HPDE6-E6E7 (cell line): ENCODE data around the gene DIP2C.
A peak's percentile ranks its signal among the peaks of the same experiment; 100 is the strongest.
"Not testable (repeated sequence)": the region's sequence is repeated elsewhere in the genome, so short reads cannot be mapped to it uniquely, and the experiment has no call there.

Source experiments
- DNase-seq: peaks from one replicate; pipeline ENCODE4 v3.0.0; 2011; ENCODE audit warnings: missing footprints; ENCODE audit errors: extremely low spot score

Gene DIP2C

DNA sequence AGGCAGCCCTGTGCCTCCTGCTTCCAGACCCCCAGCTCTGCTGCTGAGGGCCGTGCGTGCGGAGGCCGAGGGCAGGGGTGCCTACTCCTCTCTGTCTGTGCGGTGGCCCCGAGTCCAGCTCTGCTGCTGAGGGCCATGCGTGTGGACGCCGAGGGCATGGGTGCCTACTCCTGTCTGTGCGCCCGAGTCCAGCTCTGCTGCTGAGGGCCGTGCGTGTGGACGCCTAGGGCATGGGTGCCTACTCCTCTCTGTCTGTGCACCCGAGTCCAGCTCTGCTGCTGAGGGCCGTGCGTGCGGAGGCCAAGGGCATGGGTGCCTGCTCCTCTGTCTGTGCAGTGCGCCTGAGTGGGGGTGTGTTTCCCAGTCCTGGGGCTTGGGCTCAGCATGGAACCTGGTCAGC is 411.5 kb downstream of the DIP2C start:
- no peak for DNase-seq

DNA sequence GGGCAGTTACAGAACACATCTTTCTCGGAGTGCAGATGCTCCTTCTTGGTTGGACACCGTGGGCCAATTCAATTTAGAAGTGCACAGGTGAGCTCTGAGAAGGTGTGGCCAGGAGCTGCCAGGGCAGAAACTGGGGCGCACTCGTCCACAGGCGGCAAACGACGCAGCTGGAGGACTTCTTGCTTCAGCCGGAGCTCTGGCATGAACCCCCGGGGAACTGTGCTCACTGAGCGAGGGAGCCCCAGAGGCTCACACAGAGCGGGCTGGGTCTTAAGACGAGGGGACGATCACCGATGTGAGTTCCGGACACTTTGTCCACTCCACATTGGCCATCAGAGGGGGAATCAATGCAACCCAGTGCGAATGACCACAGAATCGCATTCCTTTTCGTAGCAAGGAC is 413.8 kb downstream of the DIP2C start:
- DNase-seq, result no peak

DNA sequence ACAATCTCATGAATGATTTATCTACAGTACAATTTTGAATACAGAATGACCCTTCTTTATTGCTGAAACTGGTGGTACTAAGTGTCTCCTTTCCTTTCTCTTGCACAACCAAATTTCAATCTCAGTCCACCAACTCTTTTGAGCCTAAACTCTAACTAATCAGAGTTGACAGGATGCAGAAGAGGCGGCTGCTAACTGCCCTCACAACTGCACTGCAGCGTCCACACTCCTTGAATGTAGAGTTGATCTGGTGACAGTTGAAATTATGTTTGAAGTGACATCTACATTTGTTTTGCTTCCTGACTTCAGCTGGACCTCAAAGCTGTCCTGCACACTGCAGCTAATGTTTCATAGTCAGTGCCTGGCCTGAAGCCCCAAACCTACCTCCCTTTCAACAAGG is 414.6 kb downstream of the DIP2C start:
- DNase-seq, result no peak

DNA sequence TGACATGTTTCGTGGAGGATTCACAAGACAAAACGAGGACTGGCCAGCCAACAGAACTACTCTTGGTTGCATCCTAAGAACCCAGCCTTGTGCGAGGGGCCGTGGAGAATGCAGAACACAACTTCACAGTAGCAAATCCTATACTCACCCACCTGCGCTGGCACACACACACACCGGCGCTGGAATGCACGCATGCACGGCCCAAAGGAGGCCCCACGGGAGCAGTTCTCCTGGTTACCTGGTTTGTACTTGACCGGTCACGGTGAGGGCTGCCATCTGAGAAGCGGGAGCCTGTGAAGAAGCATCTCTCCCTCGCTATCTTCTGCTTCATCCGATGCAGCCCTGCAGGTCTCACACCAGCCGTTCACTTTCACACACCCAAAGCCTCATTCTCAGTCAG is 416.4 kb downstream of the DIP2C start:
- DNase-seq, result no peak

DNA sequence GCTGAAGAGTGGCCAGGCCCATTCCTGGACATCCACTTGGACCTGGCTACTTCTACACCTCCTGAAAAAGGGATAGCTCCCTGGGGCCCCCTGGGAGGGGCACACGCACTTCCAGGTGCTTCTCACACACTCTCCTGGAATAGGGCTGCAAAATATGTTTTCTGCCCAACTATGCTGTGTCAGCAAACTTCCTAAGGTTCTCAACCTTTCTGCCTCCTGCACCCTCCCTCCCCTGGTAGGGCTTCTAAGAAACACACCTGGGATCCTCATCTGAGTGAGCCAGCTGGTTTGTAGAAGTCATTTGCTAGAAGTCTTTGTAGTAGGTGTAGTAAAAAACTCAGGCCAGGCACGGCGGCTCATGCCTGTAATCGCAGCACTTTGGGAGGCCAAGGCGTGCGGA is 417.7 kb downstream of the DIP2C start:
- no peak for DNase-seq

DNA sequence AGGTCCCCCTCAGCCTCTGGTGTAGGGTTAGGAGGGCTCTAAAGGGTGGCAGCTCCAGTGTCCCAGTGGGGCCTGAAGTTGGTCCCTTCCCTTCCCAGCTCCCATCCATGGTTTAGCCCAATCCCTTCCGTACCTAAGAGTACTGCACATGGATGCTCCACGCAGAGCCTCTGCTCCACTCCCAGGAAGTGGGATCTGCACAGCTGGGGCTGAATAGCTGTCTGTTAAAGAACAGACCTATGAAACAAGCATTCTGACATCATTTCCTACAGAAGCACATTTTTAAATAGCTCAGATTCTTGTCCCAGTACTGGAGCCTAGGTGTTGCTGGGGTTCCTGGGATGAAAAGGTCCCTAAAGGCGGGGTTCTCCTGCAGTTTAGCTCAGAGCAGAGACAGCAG is 418.3 kb downstream of the DIP2C start:
- no peak for DNase-seq

DNA sequence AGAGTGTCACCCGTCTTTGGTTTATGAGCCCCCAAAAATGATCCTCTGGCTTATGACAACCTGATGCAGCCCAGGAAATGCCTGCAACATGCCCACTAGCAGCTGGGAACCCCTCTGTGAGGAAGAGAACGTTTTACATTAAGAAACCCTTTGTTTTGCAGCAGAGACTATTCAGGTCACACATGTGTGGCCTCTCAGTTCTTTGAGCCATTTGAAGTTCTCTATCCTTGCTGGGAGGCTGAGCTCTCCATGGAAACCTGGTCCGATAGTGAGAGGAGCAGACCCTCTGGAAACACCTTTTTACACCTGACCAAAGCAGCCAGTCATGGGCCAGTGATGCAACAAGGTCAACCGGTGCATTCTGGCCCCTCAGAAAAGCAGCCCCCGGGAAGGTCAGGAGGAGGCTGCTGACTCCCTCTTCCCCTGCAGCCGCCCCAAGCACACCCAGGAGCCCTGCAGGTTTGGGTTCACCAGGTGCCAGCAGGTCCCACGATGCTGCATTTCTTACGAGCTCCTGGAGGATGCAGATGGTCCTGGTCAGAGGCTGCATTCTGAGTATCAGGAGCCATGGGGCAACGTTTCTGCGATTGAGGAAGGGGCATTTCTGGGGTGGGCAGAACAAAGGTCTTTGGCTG is 419.9 kb downstream of the DIP2C start:
- DNase-seq, result no peak

DNA sequence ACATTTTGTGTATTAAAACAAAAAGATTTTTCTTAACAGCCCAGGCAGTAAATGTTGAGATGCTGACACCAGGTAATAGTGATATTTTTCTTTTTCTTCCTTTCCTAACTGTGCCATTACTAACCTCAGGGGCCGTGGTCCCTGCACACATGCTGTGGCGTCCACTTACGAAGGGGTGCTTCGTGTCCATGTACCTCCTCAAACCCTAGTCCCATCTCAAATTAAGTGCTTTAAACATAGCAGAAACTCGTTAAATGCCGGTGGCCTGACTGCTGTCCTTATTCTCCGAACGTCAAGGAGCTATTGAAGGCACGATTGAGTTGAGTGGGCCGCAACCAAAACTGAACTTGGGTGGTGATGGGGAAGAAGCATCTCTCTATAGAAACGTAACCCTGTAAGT is 421.8 kb downstream of the DIP2C start:
- no peak for DNase-seq

DNA sequence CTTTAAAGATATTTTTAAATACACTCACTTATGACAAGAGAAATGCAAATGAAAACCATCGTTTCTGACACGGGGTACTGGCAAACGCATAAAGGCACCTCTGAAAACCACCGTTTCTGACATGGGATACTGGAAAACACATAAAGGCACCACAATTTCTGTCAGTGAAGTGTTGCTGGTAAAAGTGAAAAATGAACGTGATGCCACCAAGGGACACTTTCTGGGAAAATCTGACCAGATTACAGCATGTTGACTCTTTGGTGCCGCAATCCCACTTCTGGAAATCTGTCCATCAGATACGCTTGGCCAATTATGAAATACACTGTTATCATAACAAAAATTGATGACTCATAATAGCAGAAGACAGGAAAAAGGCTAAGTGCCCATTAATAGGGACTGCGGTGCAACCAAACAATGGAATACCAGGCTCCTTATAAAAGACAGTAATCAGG is 422.5 kb downstream of the DIP2C start:
- peak; percentile 1 for DNase-seq

DNA sequence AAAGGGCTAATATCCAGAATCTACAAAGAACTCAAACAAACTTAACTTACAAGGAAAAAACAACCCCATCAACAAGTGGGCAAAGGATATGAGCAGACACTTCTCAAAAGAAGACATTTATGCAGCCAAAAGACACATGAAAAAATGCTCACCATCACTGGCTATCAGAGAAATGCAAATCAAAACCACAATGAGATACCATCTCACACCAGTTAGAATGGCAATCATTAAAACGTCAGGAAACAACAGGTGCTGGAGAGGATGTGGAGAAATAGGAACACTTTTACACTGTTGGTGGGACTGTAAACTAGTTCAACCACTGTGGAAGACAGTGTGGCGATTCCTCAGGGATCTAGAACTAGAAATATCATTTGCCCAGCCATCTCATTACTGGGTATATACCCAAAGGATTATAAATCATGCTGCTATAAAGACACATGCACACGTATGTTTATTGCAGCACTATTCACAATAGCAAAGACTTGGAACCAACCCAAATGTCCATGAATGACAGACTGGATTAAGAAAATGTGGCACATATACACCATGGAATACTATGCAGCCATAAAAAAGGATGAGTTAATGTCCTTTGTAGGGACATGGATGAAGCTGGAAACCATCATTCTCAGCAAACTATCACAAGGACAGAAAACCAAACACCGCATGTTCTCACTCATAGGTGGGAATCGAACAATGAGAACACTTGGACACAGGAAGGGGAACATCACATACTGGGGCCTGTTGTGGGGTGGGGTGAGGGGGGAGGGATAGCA is 423.5 kb downstream of the DIP2C start:
- not testable (repeated sequence) for DNase-seq

DNA sequence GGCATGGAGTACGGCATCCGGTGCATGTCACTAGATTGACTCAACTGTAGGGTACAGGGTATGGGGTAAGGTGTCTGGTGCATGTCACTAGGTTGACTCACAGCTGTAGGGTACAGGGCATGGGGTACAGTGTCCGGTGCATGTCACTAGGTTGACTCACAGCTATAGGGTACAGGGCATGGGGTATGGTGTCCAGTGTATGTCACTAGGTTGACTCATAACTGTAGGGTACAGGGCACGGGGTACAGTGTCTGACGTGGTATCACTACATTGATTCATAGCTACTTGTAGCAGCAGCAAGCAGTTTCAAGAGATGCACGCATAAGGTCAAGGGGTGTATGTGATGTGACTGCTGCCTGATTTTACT is 424.4 kb downstream of the DIP2C start:
- not testable (repeated sequence) for DNase-seq

DNA sequence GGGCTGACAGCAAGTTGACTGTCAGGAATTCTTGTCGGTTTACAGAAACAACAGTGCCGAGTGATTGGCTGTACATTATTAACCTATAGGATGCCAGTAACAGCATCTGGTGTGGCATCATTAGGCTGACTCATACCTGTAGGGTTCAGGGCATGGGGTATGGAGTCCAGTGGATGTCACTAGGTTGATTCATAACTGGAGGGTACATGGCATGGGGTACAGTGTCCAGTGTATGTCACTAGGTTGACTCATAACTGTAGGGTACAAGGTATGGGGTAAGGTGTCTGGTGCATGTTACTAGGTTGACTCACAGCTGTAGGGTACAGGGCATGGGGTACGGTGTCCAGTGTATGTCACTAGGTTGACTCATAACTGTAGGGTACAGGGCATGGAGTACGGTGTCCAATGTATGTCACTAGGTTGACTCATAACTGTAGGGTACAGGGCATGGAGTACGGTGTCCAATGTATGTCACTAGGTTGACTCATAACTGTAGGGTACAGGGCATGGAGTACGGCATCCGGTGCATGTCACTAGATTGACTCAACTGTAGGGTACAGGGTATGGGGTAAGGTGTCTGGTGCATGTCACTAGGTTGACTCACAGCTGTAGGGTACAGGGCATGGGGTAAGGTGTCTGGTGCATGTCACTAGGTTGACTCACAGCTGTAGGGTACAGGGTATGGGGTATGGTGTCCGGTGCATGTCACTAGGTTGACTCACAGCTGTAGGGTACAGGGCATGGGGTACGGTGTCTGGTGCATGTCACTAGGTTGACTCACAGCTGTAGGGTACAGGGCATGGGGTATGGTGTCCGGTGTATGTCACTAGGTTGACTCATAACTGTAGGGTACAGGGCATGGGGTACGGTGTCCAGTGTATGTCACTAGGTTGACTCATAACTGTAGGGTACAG is 425.1 kb downstream of the DIP2C start:
- not testable (repeated sequence) for DNase-seq

DNA sequence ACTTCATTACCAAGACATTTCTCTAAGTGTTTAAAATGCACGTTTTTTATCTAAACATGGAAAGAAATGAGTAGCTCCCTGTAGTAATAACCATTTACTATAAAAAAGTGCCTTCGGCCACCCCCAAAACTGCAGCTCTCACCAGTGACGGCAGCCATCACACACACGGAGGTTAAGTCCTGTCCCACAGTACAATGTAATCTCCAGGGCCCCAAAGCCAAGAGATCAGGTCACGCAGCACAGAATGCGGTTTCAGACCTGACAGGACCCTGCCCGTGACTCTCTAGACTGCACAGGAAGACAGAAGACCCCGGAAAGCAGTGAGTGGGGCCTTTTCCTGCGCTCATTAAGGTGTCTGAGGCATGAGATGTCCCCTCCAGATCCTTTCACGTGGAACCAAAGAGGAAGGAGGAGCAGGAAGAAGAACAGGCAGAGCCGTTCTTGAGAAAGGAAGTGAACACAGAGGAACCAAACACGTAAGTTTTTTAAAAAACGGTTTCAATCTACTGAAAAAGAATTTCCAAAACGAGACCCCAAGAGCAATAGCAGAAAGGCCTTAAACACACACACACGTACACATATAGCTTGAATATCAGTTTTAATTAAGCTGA is 428.5 kb downstream of the DIP2C start:
- no peak for DNase-seq

DNA sequence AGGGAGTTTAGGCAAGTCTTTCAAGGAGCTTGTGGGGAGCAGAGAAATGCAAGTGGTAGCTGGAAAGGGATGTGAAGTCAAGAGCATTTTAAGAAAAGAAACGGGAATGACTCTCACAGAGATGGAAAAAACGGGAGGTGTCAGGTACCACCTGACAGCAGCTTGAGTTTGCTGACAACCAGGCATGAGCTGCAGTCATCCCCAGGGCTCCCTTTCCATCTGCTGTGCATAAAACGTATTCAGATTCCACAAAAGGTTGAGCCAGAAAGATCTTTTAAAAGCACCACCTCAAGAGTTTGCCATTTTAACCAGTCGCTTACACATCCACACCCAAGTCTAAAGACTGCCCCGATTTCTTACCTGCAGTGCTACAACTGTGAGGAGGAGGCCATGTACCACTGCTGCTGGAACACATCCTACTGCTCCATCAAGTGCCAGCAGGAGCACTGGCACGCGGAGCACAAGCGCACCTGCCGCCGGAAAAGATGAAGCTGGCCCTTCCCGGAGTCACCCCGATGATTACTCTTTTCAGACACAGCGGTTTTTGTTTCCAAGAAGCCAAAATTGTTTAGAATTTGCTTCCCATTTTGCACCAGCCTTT is 437.4 kb downstream of the DIP2C start:
- no peak for DNase-seq

DNA sequence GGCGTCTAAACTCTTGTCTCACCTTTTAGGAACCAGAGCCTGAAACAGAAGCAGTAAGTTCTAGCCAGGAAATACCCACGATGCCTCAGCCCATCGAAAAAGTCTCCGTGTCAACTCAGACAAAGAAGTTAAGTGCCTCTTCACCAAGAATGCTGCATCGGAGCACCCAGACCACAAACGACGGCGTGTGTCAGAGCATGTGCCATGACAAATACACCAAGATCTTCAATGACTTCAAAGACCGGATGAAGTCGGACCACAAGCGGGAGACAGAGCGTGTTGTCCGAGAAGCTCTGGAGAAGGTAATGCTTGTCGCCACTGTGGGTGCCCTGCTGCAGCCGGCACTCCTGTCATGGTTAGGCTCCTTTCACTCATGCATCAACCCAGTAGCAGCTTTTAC is 441.2 kb downstream of the DIP2C start:
- DNase-seq, result no peak

DNA sequence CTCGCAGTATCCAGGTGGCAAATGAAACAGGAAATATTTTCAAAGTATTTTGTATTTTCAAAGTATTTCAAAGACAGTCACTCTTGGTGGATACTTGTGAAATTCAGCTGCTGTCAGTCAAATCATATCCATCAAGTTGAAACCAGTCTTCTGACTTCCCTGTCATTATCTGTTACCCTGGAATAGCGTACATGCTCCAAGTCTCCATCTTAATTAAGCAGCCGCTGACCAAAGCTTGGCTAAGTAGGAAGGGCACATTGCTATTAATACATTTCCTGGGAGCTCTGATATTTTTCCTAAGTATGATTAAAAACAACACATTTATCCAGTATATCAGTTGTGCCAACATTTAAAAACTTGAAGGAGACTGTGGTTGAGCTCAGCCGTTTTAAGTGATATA is 442.0 kb downstream of the DIP2C start:
- no peak for DNase-seq

DNA sequence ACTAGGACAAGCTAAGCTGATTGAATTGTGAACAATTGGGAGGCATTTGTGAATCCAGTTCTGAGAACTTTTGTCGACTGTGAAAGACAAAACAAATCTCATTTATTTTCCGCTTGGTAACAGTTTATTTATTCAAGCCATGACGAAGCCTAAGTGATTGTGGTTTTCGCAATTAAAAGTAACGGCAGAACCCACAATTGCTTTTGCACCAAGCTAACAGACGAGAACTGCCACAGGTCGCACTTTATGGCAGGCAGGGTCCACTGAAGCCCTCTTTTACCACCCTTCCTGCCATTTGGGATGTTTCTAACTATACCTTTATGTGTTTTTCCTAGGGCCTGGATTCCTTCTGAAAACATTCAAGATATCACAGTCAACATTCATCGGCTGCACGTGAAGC is 443.0 kb downstream of the DIP2C start:
- no peak for DNase-seq

DNA sequence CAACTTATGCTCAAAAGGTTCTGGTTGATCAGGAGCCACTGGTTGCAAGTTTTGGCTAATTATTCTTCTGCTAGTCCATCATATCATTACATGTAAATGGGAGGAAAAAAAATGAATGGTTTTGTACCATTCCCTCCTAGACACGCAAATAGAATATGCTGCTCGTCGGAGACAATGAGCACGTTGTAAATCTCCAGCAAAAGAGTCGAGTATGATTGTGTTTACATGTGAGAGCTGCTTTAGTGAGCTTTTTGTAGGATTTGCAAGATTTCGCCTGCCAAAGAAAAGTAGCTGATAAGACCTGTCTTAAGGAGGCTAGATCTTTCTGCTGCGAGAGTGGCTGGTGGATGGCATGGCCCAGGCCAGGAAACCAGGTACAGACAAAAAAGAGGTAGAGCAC is 445.2 kb downstream of the DIP2C start:
- DNase-seq, result no peak

DNA sequence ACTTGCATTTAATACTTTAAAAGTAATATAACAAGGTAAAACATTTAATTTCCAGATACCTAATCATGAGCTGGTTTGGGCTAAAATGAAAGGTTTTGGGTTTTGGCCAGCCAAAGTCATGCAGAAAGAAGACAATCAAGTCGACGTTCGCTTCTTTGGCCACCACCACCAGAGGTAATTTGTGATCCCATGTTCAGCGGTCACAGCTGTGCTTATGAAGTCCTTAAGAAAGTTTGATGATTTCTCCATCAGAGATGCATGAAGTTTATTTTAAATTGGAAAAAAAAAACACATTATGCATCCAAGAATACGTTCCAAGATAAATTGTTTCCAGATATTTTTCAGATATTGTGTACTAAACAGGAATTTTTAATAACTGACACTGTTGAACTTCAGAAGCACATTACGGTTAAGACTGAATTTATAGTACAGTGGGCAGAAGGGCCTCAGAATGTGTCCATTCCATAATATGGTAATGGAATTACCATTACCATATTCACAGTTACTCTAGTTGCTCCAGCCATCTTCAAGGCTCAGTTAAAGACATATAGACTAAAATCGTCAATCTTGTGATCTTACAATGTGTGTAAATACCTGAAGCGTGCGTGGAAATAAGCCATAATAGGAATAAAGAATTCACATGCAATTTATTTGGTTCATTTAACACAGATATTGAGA is 447.4 kb downstream of the DIP2C start:
- DNase-seq, result no peak

DNA sequence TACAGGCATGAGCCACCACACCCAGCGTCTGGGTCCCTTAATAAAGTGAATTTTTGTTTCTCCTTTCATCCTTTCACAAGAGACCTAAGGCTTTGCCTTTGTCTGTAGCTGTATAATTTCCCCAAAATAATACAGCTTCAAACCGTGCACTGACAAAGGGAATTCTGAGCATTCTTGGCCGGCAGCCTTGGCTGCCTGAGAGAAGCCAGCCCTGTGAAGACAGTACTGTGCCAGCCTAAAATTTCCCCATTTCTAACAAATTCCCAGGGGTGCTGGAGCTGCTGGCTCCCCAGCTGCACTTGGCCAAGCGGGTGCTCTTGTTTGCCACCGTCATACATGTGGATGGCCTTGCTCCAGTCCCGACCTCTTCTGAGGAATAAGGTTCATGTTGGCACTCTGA is 448.0 kb downstream of the DIP2C start:
- DNase-seq, result no peak

DNA sequence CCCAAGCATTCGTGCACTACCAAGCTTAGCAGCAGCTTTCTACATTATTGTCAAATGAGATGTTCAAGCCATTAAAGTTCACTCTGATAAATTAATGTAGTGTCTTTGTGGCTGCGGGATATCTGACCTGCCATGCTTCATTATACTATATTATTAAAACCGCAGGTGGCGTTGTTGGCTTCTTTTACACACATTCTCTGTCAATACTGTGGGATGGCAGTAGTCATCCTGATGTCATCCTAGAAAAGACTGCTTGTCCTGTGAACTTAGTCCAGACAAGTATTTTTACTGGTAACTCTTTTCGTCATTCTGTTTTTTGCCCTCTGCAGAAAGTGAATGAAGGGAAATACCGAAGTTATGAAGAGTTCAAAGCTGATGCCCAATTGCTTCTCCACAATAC is 450.4 kb downstream of the DIP2C start:
- peak; percentile 51 for DNase-seq
